ENCODE data around the gene KCNMA1.
A peak's percentile ranks its signal among the peaks of the same experiment; 100 is the strongest.

KCNMA1 gene

DNA sequence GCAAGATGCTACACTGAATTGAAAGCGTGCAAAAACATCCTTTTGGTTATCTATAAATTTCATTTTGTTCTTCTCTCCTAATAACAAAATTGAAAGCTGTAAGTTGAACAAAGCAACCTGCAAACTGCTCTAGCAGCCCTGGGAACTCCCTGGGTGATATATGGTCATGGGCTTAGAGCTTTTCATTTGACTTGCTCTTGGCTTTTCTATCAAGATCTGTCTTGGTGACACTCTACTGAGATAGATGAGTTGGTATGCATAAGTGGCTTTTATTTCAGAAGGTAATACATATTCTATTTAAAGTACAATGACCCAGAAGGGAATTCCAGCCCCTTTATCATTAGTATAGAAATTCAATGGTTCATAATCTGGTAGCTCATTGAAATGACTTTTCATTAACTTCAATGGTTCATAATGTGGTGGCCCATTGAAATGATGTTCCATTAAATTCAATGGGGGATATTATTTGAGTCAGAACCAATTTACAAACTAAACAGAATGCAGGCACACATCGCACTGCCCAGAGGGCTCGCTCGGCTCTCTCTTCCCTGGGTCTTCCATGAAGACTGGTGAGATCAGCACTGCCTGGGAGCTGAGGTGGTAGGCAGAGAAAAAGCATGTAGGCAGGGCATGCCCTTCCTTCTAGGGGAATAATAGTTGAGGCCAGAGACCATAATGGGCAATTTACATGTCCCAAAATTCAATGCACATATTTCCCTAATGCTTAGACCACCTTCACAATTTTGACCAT is 10.1 kb upstream of the KCNMA1 start:
- no peak for TF ChIP-seq POLR2A (IDR thresholded peaks at IDR 0.05; ENCODE audit: low read depth, low read length)
- no peak for DNase-seq (ENCODE audit: insufficient read length, low spot score)
- FAIRE-seq, result no peak

DNA sequence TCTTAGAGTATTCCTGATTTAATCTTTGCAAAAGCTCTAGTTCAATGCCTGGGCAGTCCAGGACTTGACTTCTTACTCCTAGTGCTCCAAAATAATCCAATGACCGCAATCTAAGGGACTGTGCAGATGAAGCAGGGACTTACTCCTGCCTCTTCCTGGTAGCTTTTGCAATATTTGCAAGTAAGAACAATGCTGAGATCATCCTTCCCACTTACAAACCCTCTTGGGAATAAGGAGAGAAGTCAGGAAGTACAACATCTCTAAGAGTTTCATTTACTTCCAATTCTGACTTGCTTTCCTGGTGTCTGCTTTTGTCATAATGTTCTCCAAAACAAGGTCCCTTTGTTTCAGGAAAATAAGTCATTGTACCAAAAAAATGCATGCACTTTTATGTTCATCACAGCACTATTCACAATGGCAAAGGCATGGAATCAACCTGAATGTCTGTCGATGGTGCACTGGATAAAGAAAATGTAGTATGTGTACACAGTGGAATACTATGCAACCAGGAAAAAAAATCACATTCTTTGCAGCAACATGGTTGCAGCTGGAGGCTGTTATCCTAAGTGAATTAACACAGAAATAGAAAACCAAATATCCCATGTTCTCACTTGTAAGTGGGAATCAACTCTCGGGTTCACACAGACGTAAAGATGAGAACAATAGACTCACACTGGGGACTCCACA is 7.1 kb upstream of the KCNMA1 start:
- DNase-seq (ENCODE audit: insufficient read length, low spot score), result no peak
- no peak for TF ChIP-seq POLR2A (IDR thresholded peaks at IDR 0.05; ENCODE audit: low read depth, low read length)
- no peak for FAIRE-seq

DNA sequence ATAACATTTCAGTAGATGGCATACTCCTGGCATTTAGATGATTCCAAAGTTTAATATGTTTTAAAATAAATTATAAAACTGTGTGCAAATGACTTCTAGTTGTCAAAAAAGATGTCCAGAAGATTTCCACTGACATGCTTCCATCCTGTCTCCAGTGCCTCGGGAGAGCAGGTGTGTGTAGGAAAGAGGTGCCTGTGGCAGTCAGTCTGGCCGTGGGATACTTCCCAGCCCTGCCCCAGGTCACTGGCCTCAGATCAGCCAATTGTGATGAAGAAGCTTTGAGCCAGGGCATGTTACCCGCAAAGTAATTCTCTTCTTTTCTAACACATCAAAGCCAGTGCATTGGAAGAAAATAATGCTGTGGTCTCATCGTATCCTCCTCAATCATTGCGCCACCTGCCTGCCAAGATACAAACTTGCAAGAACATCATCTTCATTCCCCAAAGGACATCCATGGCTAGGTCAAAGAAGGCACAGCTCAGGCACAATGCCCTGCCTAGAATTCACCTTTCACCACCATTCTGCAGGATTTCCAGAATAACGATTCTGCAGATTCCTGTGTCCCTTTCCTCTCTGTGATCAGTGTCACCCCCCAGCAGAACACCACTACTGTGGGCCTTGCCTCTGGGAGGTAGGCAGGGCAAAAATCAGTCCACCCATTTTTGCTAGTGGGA is 6.3 kb upstream of the KCNMA1 start:
- peak; percentile 59 for DNase-seq (ENCODE audit: insufficient read length, low spot score)
- no peak for TF ChIP-seq POLR2A (IDR thresholded peaks at IDR 0.05; ENCODE audit: low read depth, low read length)
- FAIRE-seq, result peak; percentile 88

DNA sequence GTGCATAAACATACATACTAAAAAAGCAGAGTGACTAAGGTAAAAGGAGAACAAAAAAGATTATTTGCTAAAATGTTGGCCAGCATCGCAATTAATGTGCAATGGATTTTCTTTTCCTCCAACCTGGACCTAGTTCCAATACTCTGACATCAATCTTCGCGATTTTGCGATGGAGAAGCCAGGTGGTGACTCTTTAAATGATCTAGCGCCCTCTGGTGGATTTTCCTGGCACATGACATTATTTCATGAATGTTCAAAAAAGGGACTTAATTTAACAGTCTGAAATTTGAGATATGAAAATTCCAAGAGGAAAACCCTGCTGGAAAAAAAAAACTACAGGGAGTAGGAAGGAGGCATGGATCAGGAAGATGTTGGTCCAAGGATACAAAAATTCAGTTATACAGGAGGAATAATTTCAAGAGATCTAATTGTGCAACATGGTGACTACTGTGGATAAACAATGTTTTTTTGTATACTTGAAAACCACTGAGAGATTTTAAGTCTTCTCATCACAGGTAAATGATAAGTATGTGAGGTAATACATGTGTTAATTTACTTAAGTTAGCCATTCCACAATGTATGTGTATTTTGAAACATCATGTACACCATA is 4.3 kb upstream of the KCNMA1 start:
- peak; percentile 85 for FAIRE-seq
- peak; percentile 75 for DNase-seq (ENCODE audit: insufficient read length, low spot score)
- no peak for TF ChIP-seq POLR2A (IDR thresholded peaks at IDR 0.05; ENCODE audit: low read depth, low read length)

DNA sequence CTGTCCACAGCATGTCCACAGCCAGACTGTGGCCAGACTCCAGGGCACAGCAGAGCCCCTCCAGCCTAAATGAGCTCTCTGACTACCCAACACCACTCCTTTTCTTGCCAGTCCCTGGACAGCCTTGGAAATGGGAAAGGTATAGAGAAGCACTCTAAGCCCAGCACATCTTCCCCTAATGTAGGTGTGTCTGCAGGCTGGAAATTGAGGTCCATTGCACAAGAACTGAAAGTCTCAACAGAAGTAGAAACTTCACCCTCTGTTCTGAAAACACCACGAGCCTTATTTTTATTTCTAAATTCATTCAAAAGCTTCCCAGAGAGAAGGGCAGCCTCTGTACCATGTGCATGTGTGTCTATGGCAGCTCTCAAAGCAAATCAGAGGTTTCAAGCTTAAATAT is 3.7 kb upstream of the KCNMA1 start:
- no peak for TF ChIP-seq POLR2A (IDR thresholded peaks at IDR 0.05; ENCODE audit: low read depth, low read length)
- no peak for FAIRE-seq

DNA sequence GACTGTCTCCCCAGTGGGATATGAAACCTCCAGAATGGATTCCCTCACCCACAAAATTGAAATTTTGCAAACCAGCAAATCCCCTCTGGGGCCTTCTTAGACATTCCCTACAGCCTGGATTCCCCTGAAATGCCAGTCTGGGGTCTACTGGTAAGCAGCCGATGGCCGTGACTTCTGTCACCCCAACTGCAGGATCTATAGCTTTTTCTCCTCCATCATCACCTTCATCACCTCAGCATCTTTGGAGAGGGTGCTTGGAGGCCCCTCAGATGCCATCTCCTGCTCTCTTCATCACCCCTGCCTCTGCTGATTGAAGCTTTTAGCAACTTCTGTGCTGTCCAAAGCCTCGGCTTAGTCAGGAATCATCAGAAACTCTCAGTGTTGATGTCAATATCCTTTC is 2.6 kb upstream of the KCNMA1 start:
- TF ChIP-seq POLR2A (IDR thresholded peaks at IDR 0.05; ENCODE audit: low read depth, low read length), result no peak
- FAIRE-seq, result no peak
- DNase-seq (ENCODE audit: insufficient read length, low spot score), result no peak

More for the DNA sequence above, 3.7 kb upstream of the KCNMA1 start:
- DNase-seq (ENCODE audit: insufficient read length, low spot score), result no peak

DNA sequence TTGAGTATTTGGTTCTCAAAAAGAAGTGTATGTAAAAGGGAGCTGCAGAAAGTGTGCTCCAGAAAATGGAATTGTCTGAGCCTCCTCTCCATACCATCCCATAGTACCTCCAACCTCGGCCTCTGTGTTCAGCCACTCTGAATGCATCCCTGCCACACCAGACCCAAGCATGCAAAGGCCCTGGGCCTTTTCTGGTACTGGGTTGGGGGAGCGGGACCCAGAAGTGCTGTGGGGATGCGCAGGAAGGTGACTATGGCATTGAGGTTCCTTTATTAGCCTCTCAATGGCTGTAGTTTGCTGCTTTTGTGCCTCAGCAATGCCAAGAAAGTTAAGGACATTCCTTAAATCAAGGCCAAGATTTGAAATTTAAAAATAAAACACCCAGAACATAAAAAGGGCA is 2.1 kb upstream of the KCNMA1 start:
- FAIRE-seq (no peak), DNase-seq (ENCODE audit: insufficient read length, low spot score) (no peak)
- TF ChIP-seq POLR2A (IDR thresholded peaks at IDR 0.05; ENCODE audit: low read depth, low read length), result no peak

DNA sequence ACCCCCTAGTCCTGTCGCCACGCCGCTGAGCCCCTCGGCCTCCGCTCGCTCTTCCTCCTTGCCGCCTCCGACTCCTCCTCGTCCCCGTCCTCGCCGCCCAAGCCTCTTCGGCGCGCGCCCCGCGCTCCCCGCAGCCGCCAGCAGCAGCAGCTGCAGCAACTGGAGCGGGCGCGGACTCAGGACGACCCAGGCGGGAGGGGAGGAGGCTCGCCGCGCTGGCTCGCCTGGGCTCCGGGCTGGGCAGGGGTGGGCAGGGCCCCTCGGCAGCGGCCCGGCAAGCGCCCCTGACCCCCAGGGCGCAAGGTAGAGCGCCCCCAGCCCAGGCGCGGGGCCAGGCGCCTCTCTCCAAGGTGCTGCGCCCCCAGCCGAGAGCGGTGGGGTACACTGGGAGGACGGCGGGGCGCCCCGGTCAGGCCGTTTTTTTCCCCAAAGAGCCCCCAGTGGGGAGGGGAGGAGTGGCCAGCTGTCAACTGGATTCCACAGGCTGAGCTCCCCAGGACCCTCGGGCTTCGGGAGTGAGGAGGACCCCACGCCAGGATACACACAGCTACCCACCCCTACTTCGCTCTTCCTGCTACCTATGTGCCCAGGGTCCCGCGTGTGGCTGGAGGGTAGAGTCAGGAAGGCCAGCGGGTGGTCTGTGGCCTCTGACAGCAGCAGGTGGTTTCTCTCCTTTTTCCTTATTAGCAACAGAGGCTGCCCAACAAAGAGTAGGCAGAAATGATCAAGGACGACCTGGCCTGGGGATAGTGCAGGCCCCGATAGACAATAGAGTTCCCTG is 903 bp upstream of the KCNMA1 start:
- DNase-seq (ENCODE audit: insufficient read length, low spot score), result peak; percentile 77
- no peak for FAIRE-seq

DNA sequence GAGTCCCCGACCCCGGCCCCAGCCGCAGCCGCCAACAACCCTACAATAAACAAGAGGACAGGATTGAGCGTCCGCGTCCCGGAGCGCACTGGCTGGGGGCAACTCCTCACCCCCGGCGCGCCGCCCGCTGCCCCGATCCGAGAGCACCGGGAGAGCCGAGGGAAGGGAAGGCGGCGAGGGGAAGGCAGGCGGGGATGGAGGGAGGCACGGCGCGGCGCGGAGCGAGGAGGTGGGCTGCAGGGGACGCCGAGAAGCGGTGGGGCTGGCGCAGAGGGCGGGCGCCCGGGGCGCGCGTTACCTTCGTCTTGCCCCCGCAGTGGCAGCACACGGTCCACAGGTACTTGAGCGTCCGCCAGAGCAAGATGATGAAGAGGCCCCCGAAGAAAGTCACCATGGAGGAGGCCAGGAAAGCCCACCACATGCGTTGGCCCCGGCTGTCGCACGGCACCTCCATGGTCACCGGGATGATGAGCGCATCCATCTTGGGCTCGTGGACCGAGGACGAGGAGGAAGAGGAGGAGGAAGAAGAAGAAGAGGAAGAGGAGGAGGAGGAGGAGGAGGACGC is 559 bp downstream of the KCNMA1 start:
- TF ChIP-seq POLR2A (IDR thresholded peaks at IDR 0.05; ENCODE audit: low read depth, low read length), result 0 out of 2 replicates have a peak, but pooled peaks have one; percentile 20
- FAIRE-seq (no peak), DNase-seq (ENCODE audit: insufficient read length, low spot score) (peak; percentile 49)

More for the DNA sequence above, 903 bp upstream of the KCNMA1 start:
- TF ChIP-seq POLR2A (IDR thresholded peaks at IDR 0.05; ENCODE audit: low read depth, low read length), result no peak

DNA sequence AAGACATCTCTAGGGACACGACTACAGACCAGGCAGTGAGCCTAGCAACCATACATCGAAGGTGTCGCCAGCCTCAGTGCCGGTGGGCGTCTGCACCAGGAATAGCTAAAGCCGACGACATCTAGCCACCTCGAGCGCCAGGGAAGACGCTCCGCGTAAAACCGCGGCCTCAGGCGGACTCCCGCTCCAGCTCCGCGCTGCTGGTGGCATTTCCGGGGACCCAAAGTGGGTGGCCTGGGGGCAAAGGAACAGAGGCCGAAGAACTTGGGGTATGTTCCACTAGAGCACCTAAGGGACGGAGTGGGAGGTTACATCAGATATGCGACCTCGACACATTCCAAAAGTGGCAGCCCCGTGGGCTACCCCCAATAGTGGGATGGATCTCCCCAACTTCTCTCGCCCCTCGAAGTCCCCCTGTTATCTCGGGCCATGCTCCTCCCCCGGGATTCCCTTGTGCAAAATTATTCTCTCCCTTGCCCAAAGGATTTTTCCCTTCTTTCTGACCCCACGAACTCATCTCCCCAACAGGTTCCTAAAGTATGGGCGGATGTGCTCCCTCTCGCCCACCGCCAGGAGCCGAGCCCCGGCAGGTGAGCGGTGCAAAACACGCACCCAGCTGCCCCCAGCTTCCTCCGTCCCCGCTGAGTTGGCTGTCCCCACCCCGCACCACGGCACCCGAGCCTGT is 1.2 kb downstream of the KCNMA1 start:
- DNase-seq (ENCODE audit: insufficient read length, low spot score) (no peak), FAIRE-seq (no peak)
- TF ChIP-seq POLR2A (IDR thresholded peaks at IDR 0.05; ENCODE audit: low read depth, low read length), result no peak

DNA sequence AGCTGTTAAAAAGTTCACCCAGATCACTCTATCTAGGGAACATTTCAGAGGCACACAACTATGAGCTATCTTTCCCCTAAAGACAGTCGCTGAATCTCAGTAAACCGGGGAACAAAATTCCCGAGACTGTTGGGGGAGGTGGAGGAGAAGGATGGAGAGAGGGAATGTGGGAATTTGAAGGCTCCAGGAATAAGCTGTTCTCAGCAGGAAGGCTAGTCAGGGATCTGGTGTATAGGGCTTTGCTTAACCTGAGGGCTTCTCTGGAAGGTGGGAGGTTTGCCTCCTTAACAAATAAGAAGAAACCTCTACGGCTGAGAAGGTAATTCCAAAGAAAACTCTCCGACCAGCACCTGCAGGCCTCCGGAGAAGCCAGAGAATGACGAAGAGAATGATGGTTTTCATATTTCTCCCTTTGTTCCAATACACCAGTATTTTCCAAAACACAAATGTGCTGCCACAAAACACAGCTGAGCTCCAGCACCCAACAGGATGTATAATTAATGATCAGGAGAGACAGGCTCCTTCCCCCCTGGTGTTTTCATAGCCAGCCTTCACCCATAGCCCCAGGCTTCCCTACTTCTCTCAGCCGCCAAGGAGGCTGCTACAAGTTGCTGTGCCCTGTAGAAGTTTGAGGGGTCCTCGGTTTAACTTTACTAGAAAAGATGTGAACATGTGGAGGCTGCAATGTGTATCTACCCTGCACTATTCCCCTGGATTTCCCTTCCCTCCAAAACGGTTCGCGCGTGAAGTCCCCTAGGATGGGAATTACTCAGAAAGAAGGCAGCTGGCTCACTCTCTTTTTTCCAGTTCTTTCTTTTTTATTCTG is 2.0 kb downstream of the KCNMA1 start:
- no peak for FAIRE-seq
- TF ChIP-seq POLR2A (IDR thresholded peaks at IDR 0.05; ENCODE audit: low read depth, low read length), result no peak
- peak; percentile 62 for DNase-seq (ENCODE audit: insufficient read length, low spot score)

DNA sequence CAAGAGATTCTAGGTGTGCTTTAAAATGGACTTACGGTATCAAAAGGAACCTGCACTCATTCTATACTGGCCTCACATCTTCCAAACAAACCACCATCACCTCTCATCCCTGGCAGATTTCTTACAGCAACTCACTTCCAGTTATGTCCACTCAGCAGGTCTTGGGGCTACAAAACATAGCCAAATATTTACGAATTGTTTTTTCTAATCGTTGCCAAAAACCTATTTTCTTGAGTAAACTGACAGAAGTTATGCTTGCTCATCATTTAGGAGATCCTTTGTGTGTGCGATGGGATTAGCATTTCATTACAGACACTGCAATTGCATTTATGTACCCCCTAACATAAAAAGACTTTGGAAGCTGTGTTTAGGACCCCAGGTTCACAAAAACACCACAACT is 2.7 kb downstream of the KCNMA1 start:
- no peak for FAIRE-seq
- no peak for TF ChIP-seq POLR2A (IDR thresholded peaks at IDR 0.05; ENCODE audit: low read depth, low read length)

More for the DNA sequence above, 2.7 kb downstream of the KCNMA1 start:
- DNase-seq (ENCODE audit: insufficient read length, low spot score), result no peak

All from H54 (cell line).